Neuronal stem cell (in vitro differentiated cells): ENCODE measurements around the gene SERPINB6.
A peak's percentile ranks its signal among the peaks of the same experiment; 100 is the strongest.

Experiments used
- DNase-seq: peaks from one replicate; pipeline ENCODE4 v3.0.0-alpha.2; 2013; ENCODE audit warnings: low spot score
- H2AFZ ChIP-seq: one replicate; pipeline ENCODE4 v1.6.1; 2013; ENCODE audit warnings: mild to moderate bottlenecking, low read length, inconsistent platforms
- H2AK5ac ChIP-seq: 2 replicates; pipeline ENCODE4 v1.6.1; 2013; ENCODE audit warnings: low read depth, mild to moderate bottlenecking, inconsistent platforms, low read length, moderate library complexity, mixed read lengths
- H2BK120ac ChIP-seq: 2 replicates; pipeline ENCODE4 v1.6.1; 2013; ENCODE audit warnings: low read depth, mild to moderate bottlenecking, inconsistent platforms, low read length, moderate library complexity, mixed read lengths
- H2BK12ac ChIP-seq: one replicate; pipeline ENCODE4 v1.6.1; 2013; ENCODE audit warnings: low read length, inconsistent platforms
- H2BK15ac ChIP-seq: 2 replicates; pipeline ENCODE4 v1.6.1; 2013; ENCODE audit warnings: mild to moderate bottlenecking, low read length, inconsistent platforms, mixed read lengths
- H2BK5ac ChIP-seq: one replicate; pipeline ENCODE4 v1.6.1; 2013; ENCODE audit warnings: inconsistent platforms, mild to moderate bottlenecking, low read length, moderate library complexity
- H3K14ac ChIP-seq: one replicate; pipeline ENCODE4 v1.6.1; 2013; ENCODE audit warnings: low read length, inconsistent platforms
- H3K18ac ChIP-seq: 2 replicates; pipeline ENCODE4 v1.6.1; 2013; ENCODE audit warnings: low read length, inconsistent platforms
- H3K23ac ChIP-seq: 2 replicates; pipeline ENCODE4 v1.6.1; 2013; ENCODE audit warnings: low read depth, mild to moderate bottlenecking, mixed read lengths, low read length, inconsistent platforms; ENCODE audit not compliant: poor library complexity
- H3K27ac ChIP-seq: replicated peaks from 3 replicates; pipeline ENCODE4 v1.5.1; 2013; ENCODE audit warnings: low read length, inconsistent platforms
- H3K27me3 ChIP-seq, 3 experiments: 2 replicates each; pipeline ENCODE4 v1.6.1; 2013; ENCODE audit warnings: low read length in 3 of 3, mild to moderate bottlenecking in 2 of 3, inconsistent platforms in 1 of 3, low read depth in 1 of 3, mixed read lengths in 1 of 3, moderate library complexity in 1 of 3; ENCODE audit not compliant: control insufficient read depth in 3 of 3, insufficient read depth in 3 of 3
- H3K36me3 ChIP-seq, 2 donors: replicated peaks in 1 of 2; 2 replicates each; pipeline ENCODE4 v1.6.1; 2013; ENCODE audit warnings: low read length in 2 of 2; ENCODE audit not compliant: control insufficient read depth in 2 of 2, insufficient read depth in 2 of 2
- H3K4ac ChIP-seq: 2 replicates; pipeline ENCODE4 v1.6.1; 2013; ENCODE audit warnings: inconsistent platforms, mild to moderate bottlenecking, low read length, moderate library complexity
- H3K4me1 ChIP-seq, 2 donors: 1 replicate in 1 of 2; 2 replicates in 1 of 2; pipeline ENCODE4 v1.6.1; 2013; ENCODE audit warnings: low read length in 2 of 2, low read depth in 1 of 2; ENCODE audit not compliant: control insufficient read depth in 2 of 2, insufficient read depth in 1 of 2
- H3K4me2 ChIP-seq: one replicate; pipeline ENCODE4 v1.6.1; 2013; ENCODE audit warnings: mild to moderate bottlenecking, low read length, inconsistent platforms; ENCODE audit not compliant: insufficient read depth, poor library complexity, severe bottlenecking
- H3K4me3 ChIP-seq, 2 donors: 2 replicates each; pipeline ENCODE4 v1.5.1; 2013; ENCODE audit warnings: low read length in 2 of 2, mild to moderate bottlenecking in 2 of 2, inconsistent platforms in 1 of 2, moderate library complexity in 1 of 2
- H3K79me1 ChIP-seq: one replicate; pipeline ENCODE4 v1.6.1; 2013; ENCODE audit warnings: low read depth, mild to moderate bottlenecking, inconsistent platforms, low read length, moderate library complexity
- H3K9ac ChIP-seq: one replicate; pipeline ENCODE4 v1.6.1; 2013; ENCODE audit warnings: mild to moderate bottlenecking, low read depth, low read length, inconsistent platforms; ENCODE audit not compliant: poor library complexity
- H3K9me3 ChIP-seq, 2 donors: replicated peaks in 1 of 2; 2 replicates each; pipeline versions ENCODE3 to v1.6.1; 2013; ENCODE audit warnings: low read length in 2 of 2, mild to moderate bottlenecking in 2 of 2, inconsistent platforms in 1 of 2, low read depth in 1 of 2, mixed read lengths in 1 of 2, moderate library complexity in 1 of 2; ENCODE audit not compliant: control insufficient read depth in 2 of 2, insufficient read depth in 1 of 2
- H4K8ac ChIP-seq: one replicate; pipeline ENCODE4 v1.6.1; 2013; ENCODE audit warnings: low read depth, mild to moderate bottlenecking, inconsistent platforms, low read length, moderate library complexity
- H4K91ac ChIP-seq: one replicate; pipeline ENCODE4 v1.6.1; 2013; ENCODE audit warnings: low read length, low read depth, mild to moderate bottlenecking, inconsistent platforms; ENCODE audit not compliant: poor library complexity
- WGBS, 2 donors: extraction: QIAGEN DNeasy Blood & Tissue Kit; methylation state at CpG; one replicate each; pipeline ENCODE4 v1.1.7; 2013; ENCODE audit warnings: missing lambda C conversion rate in 2 of 2, mixed read lengths in 1 of 2; ENCODE audit not compliant: insufficient read length in 2 of 2, insufficient replicate concordance in 1 of 2; ENCODE audit errors: extremely low coverage in 2 of 2; 5-methylcytosine and 5-hydroxymethylcytosine counted together

The SERPINB6 gene

GRCh38 chr6:2958331-2958711 lies 13.0 kb downstream of the SERPINB6 start:
- Histone ChIP-seq H3K4me3 (no peak overlapping the region), H3K18ac (peak overlapping the region; percentile 25), H3K9me3 (no peaks in the 10 kb centered on the region), H3K27ac (no peak overlapping the region), H4K91ac (no peak overlapping the region), H2BK120ac (no peak overlapping the region), H2BK5ac (no peak overlapping the region), H3K4me1 (peaks cover 5 to 11% of the 10 kb centered on the region in 2 donors), H4K8ac (no peak overlapping the region), H3K4ac (no peak overlapping the region), H2AFZ (no peak overlapping the region), H2BK15ac (no peak overlapping the region), H3K27me3 (peaks cover 0 to 2% (median 0%) of the 10 kb centered on the region in 3 experiments), H3K79me1 (no peaks in the 10 kb centered on the region), H3K9ac (no peak overlapping the region), H2BK12ac (peak overlapping the region; percentile 69), H3K36me3 (no peaks in the 10 kb centered on the region), H3K4me2 (no peak overlapping the region), H3K23ac (no peak overlapping the region), H3K14ac (no peak overlapping the region), H2AK5ac (peak overlapping the region; percentile 40)
- DNase-seq = no peak
- WGBS, 2 donors = no CpG with 5 or more reads among the region's 18 CpGs

- Histone ChIP-seq H2BK5ac (no peak overlapping the region), H3K23ac (no peak overlapping the region), H3K27me3 (peaks cover 0 to 1% (median 0%) of the 10 kb centered on the region in 3 experiments), H3K36me3 (no peaks in the 10 kb centered on the region), H3K4ac (no peak overlapping the region), H2AFZ (no peak overlapping the region), H4K91ac (no peak overlapping the region), H3K4me3 (no peak overlapping the region), H2BK120ac (no peak overlapping the region), H3K4me1 (peaks cover 5 to 14% of the 10 kb centered on the region in 2 donors), H2BK12ac (no peak overlapping the region), H3K79me1 (no peaks in the 10 kb centered on the region), H3K9ac (no peak overlapping the region), H3K9me3 (no peaks in the 10 kb centered on the region), H3K4me2 (no peak overlapping the region), H3K18ac (no peak overlapping the region), H2AK5ac (peak overlapping the region; percentile 40), H4K8ac (no peak overlapping the region), H3K27ac (no peak overlapping the region), H3K14ac (peak overlapping the region; percentile 27), H2BK15ac (peak overlapping the region; percentile 16)
- no CpG with 5 or more reads among the region's 11 CpGs for WGBS, 2 donors
- DNase-seq = no peak
Measured at GRCh38 chr6:2957696-2958330, 13.6 kb downstream of the SERPINB6 start.

- Histone ChIP-seq H4K8ac (no peak overlapping the region), H2AFZ (no peak overlapping the region), H2BK120ac (no peak overlapping the region), H2BK15ac (no peak overlapping the region), H3K9ac (no peak overlapping the region), H2AK5ac (no peak overlapping the region), H3K18ac (no peak overlapping the region), H3K4me2 (no peak overlapping the region), H4K91ac (no peak overlapping the region), H3K14ac (no peak overlapping the region), H3K36me3 (no peaks in the 10 kb centered on the region), H3K27me3 (no peaks in the 10 kb centered on the region), H3K4me1 (peaks cover 5 to 14% of the 10 kb centered on the region in 2 donors), H3K23ac (no peak overlapping the region), H3K27ac (no peak overlapping the region), H3K4ac (no peak overlapping the region), H3K79me1 (no peaks in the 10 kb centered on the region), H3K4me3 (no peak overlapping the region), H2BK12ac (no peak overlapping the region), H2BK5ac (no peak overlapping the region), H3K9me3 (no peaks in the 10 kb centered on the region)
- no peak for DNase-seq
- WGBS, 2 donors = no CpG with 5 or more reads among the region's 5 CpGs
Measured at GRCh38 chr6:2956930-2957685, 14.3 kb downstream of the SERPINB6 start.

GRCh38 chr6:2953098-2953497 lies 18.3 kb downstream of the SERPINB6 start:
- no CpG with 5 or more reads among the region's 12 CpGs for WGBS, 2 donors
- peak overlapping the region; percentile 32 for H2AFZ ChIP-seq
- no peak overlapping the region for H4K91ac ChIP-seq
- no peak overlapping the region for H2BK12ac ChIP-seq
- H3K4me2 ChIP-seq = no peak overlapping the region
- no peak overlapping the region for H3K23ac ChIP-seq
- H3K14ac ChIP-seq = no peak overlapping the region
- no peaks in the 10 kb centered on the region for H3K9me3 ChIP-seq
- no peak overlapping the region for H4K8ac ChIP-seq
- no peaks in the 10 kb centered on the region for H3K27me3 ChIP-seq
- no peak overlapping the region for H3K4ac ChIP-seq
- H3K4me3 ChIP-seq = no peak overlapping the region
- no peak overlapping the region for H3K9ac ChIP-seq
- no peak overlapping the region for H3K27ac ChIP-seq
- no peak for DNase-seq
- H3K79me1 ChIP-seq = no peaks in the 10 kb centered on the region
- no peak overlapping the region for H3K18ac ChIP-seq
- H3K36me3 ChIP-seq = no peaks in the 10 kb centered on the region
- H2BK120ac ChIP-seq = no peak overlapping the region
- no peak overlapping the region for H2BK15ac ChIP-seq
- H2BK5ac ChIP-seq = no peak overlapping the region
- peaks cover 0 to 5% of the 10 kb centered on the region in 2 donors for H3K4me1 ChIP-seq
- H2AK5ac ChIP-seq = no peak overlapping the region
